ENCODE measurements around the gene EGLN3. TPM values are rescaled to one million over a fixed set of nuclear protein-coding genes. Genes with fewer than 3 reads are reported as not detected.

EGLN3 gene
- total RNA-seq, 1 experiment from 2014 or later = 20.0 TPM

DNA sequence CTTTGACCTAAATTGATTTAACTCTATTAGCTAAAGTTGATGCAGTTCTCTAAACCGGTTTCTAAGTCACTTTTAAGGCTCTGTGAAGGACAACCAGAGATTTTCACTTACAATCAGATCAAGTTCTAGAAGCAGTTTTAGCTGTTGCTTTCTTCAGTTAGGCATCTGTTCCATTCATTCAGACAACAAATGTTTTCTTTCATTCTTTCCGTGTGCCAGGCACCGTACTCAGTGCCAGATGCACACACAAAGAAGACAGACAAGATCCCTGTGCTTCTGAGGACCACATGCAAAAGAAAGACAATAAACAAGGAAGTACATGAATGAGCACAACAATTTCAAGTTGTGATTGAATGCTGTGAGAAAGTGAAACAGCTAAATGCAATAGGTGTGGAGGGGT is 11.1 kb upstream of the EGLN3 start:
- ATAC-seq = no peak
- H3K4me1 Mint-ChIP-seq = peaks cover 37% of the 10 kb centered on the region
- CTCF ChIA-PET = no interaction called here
- H3K27me3 Mint-ChIP-seq (ENCODE audit: low read depth) = no peaks in the 10 kb centered on the region
- no peak overlapping the region for H3K4me3 Mint-ChIP-seq
- H3K36me3 Mint-ChIP-seq = 0 out of 2 replicates have a peak, but pooled peaks cover 3% of the 10 kb centered on the region
- POLR2A ChIA-PET = no interaction called here
- no peak for DNase-seq (ENCODE audit: low spot score)
- peaks cover 8% of the 10 kb centered on the region for H3K9me3 Mint-ChIP-seq
- no peak overlapping the region for H3K27ac Mint-ChIP-seq
- TF ChIP-seq, protein P1, sequence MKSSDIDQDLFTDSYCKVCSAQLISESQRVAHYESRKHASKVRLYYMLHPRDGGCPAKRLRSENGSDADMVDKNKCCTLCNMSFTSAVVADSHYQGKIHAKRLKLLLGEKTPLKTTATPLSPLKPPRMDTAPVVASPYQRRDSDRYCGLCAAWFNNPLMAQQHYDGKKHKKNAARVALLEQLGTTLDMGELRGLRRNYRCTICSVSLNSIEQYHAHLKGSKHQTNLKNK (CRISPR knock-in tag; IDR thresholded peaks at IDR 0.05) = no peak
- TF ChIP-seq, protein P2, sequence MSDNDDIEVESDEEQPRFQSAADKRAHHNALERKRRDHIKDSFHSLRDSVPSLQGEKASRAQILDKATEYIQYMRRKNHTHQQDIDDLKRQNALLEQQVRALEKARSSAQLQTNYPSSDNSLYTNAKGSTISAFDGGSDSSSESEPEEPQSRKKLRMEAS (CRISPR knock-in tag; IDR thresholded peaks at IDR 0.05) = no peak
- TF ChIP-seq JUN (CRISPR knock-in tag; IDR thresholded peaks at IDR 0.05) = no peak
- TF ChIP-seq, protein P3, sequence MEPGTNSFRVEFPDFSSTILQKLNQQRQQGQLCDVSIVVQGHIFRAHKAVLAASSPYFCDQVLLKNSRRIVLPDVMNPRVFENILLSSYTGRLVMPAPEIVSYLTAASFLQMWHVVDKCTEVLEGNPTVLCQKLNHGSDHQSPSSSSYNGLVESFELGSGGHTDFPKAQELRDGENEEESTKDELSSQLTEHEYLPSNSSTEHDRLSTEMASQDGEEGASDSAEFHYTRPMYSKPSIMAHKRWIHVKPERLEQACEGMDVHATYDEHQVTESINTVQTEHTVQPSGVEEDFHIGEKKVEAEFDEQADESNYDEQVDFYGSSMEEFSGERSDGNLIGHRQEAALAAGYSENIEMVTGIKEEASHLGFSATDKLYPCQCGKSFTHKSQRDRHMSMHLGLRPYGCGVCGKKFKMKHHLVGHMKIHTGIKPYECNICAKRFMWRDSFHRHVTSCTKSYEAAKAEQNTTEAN (CRISPR knock-in tag; IDR thresholded peaks at IDR 0.05) = no peak
- TF ChIP-seq, protein P4, sequence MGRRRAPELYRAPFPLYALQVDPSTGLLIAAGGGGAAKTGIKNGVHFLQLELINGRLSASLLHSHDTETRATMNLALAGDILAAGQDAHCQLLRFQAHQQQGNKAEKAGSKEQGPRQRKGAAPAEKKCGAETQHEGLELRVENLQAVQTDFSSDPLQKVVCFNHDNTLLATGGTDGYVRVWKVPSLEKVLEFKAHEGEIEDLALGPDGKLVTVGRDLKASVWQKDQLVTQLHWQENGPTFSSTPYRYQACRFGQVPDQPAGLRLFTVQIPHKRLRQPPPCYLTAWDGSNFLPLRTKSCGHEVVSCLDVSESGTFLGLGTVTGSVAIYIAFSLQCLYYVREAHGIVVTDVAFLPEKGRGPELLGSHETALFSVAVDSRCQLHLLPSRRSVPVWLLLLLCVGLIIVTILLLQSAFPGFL (CRISPR knock-in tag; IDR thresholded peaks at IDR 0.05; ENCODE audit: borderline replicate concordance) = no peak

DNA sequence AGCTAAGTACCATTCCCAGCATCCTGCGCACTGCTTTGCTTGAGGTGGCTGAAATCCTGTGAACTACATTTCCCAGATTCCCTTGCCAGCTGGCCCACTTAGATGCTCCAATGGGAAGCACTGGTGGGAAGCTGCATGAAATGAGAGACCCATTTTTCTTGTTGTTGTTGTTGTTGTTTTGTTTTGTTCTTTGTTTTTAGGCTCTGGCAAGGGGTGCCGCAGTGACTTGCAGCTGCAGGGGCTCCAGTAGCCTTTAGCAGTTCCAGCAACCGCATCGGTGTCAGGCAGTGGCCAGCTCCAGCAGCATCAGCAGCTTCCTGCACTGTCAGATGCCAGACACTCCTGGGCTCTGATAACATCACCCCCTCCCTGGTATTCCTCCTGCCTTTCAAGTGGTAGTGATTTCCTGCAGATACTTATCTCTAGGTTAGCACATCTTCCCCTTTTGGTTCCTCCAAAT is 8.8 kb upstream of the EGLN3 start:
- Mint-ChIP-seq H3K27ac (peak overlapping the region; percentile 57; the same call in 1 of the 2 replicates), H3K4me3 (no peak overlapping the region), H3K36me3 (0 out of 2 replicates have a peak, but pooled peaks cover 3% of the 10 kb centered on the region), H3K4me1 (peaks cover 18% of the 10 kb centered on the region), H3K27me3 (ENCODE audit: low read depth) (no peaks in the 10 kb centered on the region), H3K9me3 (peaks cover 8% of the 10 kb centered on the region)
- ChIA-PET POLR2A (interaction anchor here (1.1 to 1.5 kb wide), 2 partner anchors 9 to 101 kb away, joined by 4 to 14 read pairs; partner anchors contain the start of gene EGLN3), CTCF (interaction anchor here (0.7 to 1.9 kb wide), 4 partner anchors 51 to 139 kb away, joined by 3 to 6 read pairs (median 6); no protein-coding TSS in a partner anchor)
- TF ChIP-seq NFYB (CRISPR knock-in tag; conservative IDR thresholded peaks at IDR 0.05; ENCODE audit: low read depth) = 0 out of 2 replicates have a peak, but pooled peaks have one; percentile 23
- TF ChIP-seq, protein P5, sequence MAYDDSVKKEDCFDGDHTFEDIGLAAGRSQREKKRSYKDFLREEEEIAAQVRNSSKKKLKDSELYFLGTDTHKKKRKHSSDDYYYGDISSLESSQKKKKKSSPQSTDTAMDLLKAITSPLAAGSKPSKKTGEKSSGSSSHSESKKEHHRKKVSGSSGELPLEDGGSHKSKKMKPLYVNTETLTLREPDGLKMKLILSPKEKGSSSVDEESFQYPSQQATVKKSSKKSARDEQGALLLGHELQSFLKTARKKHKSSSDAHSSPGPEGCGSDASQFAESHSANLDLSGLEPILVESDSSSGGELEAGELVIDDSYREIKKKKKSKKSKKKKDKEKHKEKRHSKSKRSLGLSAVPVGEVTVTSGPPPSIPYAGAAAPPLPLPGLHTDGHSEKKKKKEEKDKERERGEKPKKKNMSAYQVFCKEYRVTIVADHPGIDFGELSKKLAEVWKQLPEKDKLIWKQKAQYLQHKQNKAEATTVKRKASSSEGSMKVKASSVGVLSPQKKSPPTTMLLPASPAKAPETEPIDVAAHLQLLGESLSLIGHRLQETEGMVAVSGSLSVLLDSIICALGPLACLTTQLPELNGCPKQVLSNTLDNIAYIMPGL (CRISPR knock-in tag; IDR thresholded peaks at IDR 0.05) = no peak
- DNase-seq (ENCODE audit: low spot score) = peak; percentile 28
- peak; percentile 93 for ATAC-seq

DNA sequence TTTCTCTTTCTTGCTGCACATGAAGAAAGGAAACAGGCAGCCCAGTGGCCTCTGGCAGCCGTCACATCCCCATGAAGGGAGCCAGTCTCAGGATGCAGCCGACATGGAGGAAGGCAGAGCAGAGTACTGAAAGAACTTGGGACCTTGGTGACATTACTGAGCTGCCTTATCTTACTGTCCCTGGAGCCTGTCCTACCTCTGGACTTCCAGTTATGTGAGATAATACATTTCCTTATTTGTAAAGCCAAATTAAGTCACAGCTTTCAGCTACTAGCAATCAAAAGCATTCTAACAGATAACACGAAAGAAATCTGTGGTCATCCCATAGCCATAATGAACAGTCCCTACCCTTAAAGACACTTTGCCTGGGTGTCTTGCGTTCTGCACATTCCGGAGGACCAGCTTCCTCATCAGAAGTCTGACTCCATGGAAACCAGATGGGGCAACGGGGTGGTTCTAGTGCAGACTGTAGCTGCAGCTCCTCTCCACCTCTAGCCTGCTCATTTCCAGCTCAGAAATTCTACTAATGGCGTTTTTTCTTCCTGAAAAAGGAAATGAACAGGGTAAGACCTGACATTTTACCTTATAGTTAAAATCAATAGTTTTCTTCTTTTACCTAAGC is 7.8 kb upstream of the EGLN3 start:
- Mint-ChIP-seq H3K27me3 (ENCODE audit: low read depth) (no peaks in the 10 kb centered on the region), H3K4me1 (peaks cover 11% of the 10 kb centered on the region), H3K4me3 (no peak overlapping the region), H3K9me3 (peaks cover 8% of the 10 kb centered on the region), H3K27ac (no peak overlapping the region), H3K36me3 (0 out of 2 replicates have a peak, but pooled peaks cover 3% of the 10 kb centered on the region)
- no peak for DNase-seq (ENCODE audit: low spot score)
- ChIA-PET CTCF (interaction anchor here (1.0 to 1.9 kb wide), 3 partner anchors 50 to 140 kb away, joined by 6 read pairs; no protein-coding TSS in a partner anchor), POLR2A (interaction anchor here (1.1 to 1.5 kb wide), 2 partner anchors 8 to 102 kb away, joined by 4 to 14 read pairs; partner anchors contain the start of gene EGLN3)
- no peak for ATAC-seq
- no peak for TF ChIP-seq EMX1 (CRISPR knock-in tag; IDR thresholded peaks at IDR 0.05)
- no peak for TF ChIP-seq ZNF138 (CRISPR knock-in tag; conservative IDR thresholded peaks at IDR 0.05)
- no peak for TF ChIP-seq NR2C2 (CRISPR knock-in tag; IDR thresholded peaks at IDR 0.05)
- TF ChIP-seq, protein P6, sequence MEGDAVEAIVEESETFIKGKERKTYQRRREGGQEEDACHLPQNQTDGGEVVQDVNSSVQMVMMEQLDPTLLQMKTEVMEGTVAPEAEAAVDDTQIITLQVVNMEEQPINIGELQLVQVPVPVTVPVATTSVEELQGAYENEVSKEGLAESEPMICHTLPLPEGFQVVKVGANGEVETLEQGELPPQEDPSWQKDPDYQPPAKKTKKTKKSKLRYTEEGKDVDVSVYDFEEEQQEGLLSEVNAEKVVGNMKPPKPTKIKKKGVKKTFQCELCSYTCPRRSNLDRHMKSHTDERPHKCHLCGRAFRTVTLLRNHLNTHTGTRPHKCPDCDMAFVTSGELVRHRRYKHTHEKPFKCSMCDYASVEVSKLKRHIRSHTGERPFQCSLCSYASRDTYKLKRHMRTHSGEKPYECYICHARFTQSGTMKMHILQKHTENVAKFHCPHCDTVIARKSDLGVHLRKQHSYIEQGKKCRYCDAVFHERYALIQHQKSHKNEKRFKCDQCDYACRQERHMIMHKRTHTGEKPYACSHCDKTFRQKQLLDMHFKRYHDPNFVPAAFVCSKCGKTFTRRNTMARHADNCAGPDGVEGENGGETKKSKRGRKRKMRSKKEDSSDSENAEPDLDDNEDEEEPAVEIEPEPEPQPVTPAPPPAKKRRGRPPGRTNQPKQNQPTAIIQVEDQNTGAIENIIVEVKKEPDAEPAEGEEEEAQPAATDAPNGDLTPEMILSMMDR (IDR thresholded peaks at IDR 0.05) = no peak
- TF ChIP-seq, protein P7, sequence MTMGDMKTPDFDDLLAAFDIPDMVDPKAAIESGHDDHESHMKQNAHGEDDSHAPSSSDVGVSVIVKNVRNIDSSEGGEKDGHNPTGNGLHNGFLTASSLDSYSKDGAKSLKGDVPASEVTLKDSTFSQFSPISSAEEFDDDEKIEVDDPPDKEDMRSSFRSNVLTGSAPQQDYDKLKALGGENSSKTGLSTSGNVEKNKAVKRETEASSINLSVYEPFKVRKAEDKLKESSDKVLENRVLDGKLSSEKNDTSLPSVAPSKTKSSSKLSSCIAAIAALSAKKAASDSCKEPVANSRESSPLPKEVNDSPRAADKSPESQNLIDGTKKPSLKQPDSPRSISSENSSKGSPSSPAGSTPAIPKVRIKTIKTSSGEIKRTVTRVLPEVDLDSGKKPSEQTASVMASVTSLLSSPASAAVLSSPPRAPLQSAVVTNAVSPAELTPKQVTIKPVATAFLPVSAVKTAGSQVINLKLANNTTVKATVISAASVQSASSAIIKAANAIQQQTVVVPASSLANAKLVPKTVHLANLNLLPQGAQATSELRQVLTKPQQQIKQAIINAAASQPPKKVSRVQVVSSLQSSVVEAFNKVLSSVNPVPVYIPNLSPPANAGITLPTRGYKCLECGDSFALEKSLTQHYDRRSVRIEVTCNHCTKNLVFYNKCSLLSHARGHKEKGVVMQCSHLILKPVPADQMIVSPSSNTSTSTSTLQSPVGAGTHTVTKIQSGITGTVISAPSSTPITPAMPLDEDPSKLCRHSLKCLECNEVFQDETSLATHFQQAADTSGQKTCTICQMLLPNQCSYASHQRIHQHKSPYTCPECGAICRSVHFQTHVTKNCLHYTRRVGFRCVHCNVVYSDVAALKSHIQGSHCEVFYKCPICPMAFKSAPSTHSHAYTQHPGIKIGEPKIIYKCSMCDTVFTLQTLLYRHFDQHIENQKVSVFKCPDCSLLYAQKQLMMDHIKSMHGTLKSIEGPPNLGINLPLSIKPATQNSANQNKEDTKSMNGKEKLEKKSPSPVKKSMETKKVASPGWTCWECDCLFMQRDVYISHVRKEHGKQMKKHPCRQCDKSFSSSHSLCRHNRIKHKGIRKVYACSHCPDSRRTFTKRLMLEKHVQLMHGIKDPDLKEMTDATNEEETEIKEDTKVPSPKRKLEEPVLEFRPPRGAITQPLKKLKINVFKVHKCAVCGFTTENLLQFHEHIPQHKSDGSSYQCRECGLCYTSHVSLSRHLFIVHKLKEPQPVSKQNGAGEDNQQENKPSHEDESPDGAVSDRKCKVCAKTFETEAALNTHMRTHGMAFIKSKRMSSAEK (CRISPR knock-in tag; IDR thresholded peaks at IDR 0.05; ENCODE audit: borderline replicate concordance) = no peak
- no peak for TF ChIP-seq ZNF317 (CRISPR knock-in tag; IDR thresholded peaks at IDR 0.05; ENCODE audit: borderline replicate concordance, low read depth)
- TF ChIP-seq, protein P8, sequence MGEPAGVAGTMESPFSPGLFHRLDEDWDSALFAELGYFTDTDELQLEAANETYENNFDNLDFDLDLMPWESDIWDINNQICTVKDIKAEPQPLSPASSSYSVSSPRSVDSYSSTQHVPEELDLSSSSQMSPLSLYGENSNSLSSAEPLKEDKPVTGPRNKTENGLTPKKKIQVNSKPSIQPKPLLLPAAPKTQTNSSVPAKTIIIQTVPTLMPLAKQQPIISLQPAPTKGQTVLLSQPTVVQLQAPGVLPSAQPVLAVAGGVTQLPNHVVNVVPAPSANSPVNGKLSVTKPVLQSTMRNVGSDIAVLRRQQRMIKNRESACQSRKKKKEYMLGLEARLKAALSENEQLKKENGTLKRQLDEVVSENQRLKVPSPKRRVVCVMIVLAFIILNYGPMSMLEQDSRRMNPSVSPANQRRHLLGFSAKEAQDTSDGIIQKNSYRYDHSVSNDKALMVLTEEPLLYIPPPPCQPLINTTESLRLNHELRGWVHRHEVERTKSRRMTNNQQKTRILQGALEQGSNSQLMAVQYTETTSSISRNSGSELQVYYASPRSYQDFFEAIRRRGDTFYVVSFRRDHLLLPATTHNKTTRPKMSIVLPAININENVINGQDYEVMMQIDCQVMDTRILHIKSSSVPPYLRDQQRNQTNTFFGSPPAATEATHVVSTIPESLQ (CRISPR knock-in tag; IDR thresholded peaks at IDR 0.05) = no peak
